T-helper 9 cell (primary cell): Measurements from ENCODE around the gene ST6GALNAC4.
"Not testable (repeated sequence)": the region's sequence is repeated elsewhere in the genome, so short reads cannot be mapped to it uniquely, and the experiment has no call there.

Experiments used
- DNase-seq: peaks from one replicate; pipeline ENCODE4 v3.0.0-alpha.2; 2020

Gene ST6GALNAC4

GRCh38 chr9:127884976-127885490, 31.8 kb downstream of the ST6GALNAC4 start:
- no peak for DNase-seq

- no peak for DNase-seq
These were observed 32.4 kb downstream of the ST6GALNAC4 start for GRCh38 chr9:127884427-127884911.

GRCh38 chr9:127883959-127884358, 32.9 kb downstream of the ST6GALNAC4 start:
- DNase-seq = no peak

GRCh38 chr9:127881715-127882114, 35.1 kb downstream of the ST6GALNAC4 start:
- DNase-seq = not testable (repeated sequence)

GRCh38 chr9:127880143-127880542, 36.7 kb downstream of the ST6GALNAC4 start:
- DNase-seq = no peak

GRCh38 chr9:127878652-127879390, 38.0 kb downstream of the ST6GALNAC4 start:
- DNase-seq = no peak

GRCh38 chr9:127878001-127878651, 38.7 kb downstream of the ST6GALNAC4 start:
- no peak for DNase-seq

- no peak for DNase-seq
These were observed 39.3 kb downstream of the ST6GALNAC4 start, which contains the start of gene AK1 for GRCh38 chr9:127877566-127877998. Gene AK1, minus strand, starts transcription at chr9:127877675. Its CDS starts 3,058 bp downstream, at chr9:127874617.

GRCh38 chr9:127876764-127877562, 39.9 kb downstream of the ST6GALNAC4 start:
- no peak for DNase-seq

- DNase-seq = no peak
These were observed 40.6 kb downstream of the ST6GALNAC4 start for GRCh38 chr9:127876026-127876763.

- DNase-seq = no peak
These were observed 41.4 kb downstream of the ST6GALNAC4 start for GRCh38 chr9:127875306-127875966.

- DNase-seq = no peak
These were observed 42.3 kb downstream of the ST6GALNAC4 start for GRCh38 chr9:127874301-127875221.

- DNase-seq = no peak
These were observed 43.0 kb downstream of the ST6GALNAC4 start for GRCh38 chr9:127873886-127874285.

- DNase-seq = no peak
These were observed 43.6 kb downstream of the ST6GALNAC4 start for GRCh38 chr9:127873223-127873691.

GRCh38 chr9:127872369-127873222, 44.2 kb downstream of the ST6GALNAC4 start:
- no peak for DNase-seq

GRCh38 chr9:127871531-127871930, 45.3 kb downstream of the ST6GALNAC4 start:
- no peak for DNase-seq

GRCh38 chr9:127870887-127871286, 46.0 kb downstream of the ST6GALNAC4 start:
- DNase-seq = no peak

- not testable (repeated sequence) for DNase-seq
These were observed 46.7 kb downstream of the ST6GALNAC4 start for GRCh38 chr9:127870153-127870491.
